Loucy (cell line): ENCODE results near the gene NSFL1C.
A peak's percentile ranks its signal among the peaks of the same experiment; 100 is the strongest.

ENCODE experiments used
- H2AFZ ChIP-seq: fragments of 200-600 bp; sonication (generic); 2 replicates; pipeline ENCODE4 v1.6.0; 2016; ENCODE audit warnings: antibody characterized with exemption, mild to moderate bottlenecking, low read length, moderate library complexity
- H3F3A ChIP-seq: fragments of 200-600 bp; 2 replicates; pipeline ENCODE4 v1.6.0; 2016; ENCODE audit warnings: antibody characterized with exemption, low read depth, mild to moderate bottlenecking
- H3K27me3 ChIP-seq: fragments of 200-600 bp; sonication (generic); 2 replicates; pipeline ENCODE4 v1.6.1; 2014; ENCODE audit warnings: low read length, mild to moderate bottlenecking; ENCODE audit not compliant: insufficient read depth, poor library complexity, severe bottlenecking
- H3K36me3 ChIP-seq: fragments of 200-600 bp; sonication (generic); 2 replicates; pipeline ENCODE4 v1.6.1; 2016; ENCODE audit warnings: low read length; ENCODE audit not compliant: insufficient read depth
- H3K4me1 ChIP-seq: fragments of 200-600 bp; sonication (generic); 2 replicates; pipeline ENCODE4 v1.5.1; 2014; ENCODE audit warnings: low read length, mild to moderate bottlenecking; ENCODE audit not compliant: insufficient read depth, poor library complexity, severe bottlenecking
- H3K4me2 ChIP-seq: fragments of 200-600 bp; sonication (generic); 2 replicates; pipeline ENCODE4 v1.6.0; 2014; ENCODE audit warnings: antibody characterized with exemption, low read length, low read depth, mild to moderate bottlenecking; ENCODE audit not compliant: poor library complexity, severe bottlenecking
- H3K4me3 ChIP-seq: fragments of 200-600 bp; sonication (generic); 2 replicates; pipeline ENCODE4 v1.5.1; 2014; ENCODE audit warnings: low read length, mild to moderate bottlenecking, mixed read lengths; ENCODE audit not compliant: poor library complexity, severe bottlenecking
- H3K79me2 ChIP-seq: fragments of 200-600 bp; sonication (generic); 2 replicates; pipeline ENCODE4 v1.6.1; 2014; ENCODE audit warnings: low read length; ENCODE audit not compliant: insufficient read depth
- H3K9ac ChIP-seq: fragments of 200-600 bp; sonication (generic); 2 replicates; pipeline ENCODE4 v1.6.0; 2014; ENCODE audit warnings: mild to moderate bottlenecking, low read depth, low read length, moderate library complexity; ENCODE audit not compliant: poor library complexity, severe bottlenecking
- H3K9me2 ChIP-seq: fragments of 200-600 bp; sonication (generic); replicated peaks from 2 replicates; pipeline ENCODE4 v1.6.1; 2016; ENCODE audit warnings: low read depth, low read length, mixed read lengths
- H3K9me3 ChIP-seq: fragments of 200-600 bp; sonication (generic); 2 replicates; pipeline ENCODE4 v1.6.1; 2014; ENCODE audit warnings: mild to moderate bottlenecking, antibody characterized with exemption, low read length, low read depth; ENCODE audit not compliant: insufficient read depth
- H4K20me1 ChIP-seq: fragments of 200-600 bp; sonication (generic); 2 replicates; pipeline ENCODE4 v1.6.0; 2014; ENCODE audit warnings: antibody characterized with exemption, low read length, mild to moderate bottlenecking; ENCODE audit not compliant: insufficient read depth, poor library complexity, severe bottlenecking
- CTCF ChIP-seq: fragments of 200-600 bp; sonication (generic); conservative IDR thresholded peaks from 2 replicates; pipeline ENCODE4 v1.5.1; 2014; ENCODE audit warnings: mild to moderate bottlenecking, antibody characterized with exemption, low read length
- EZH2phosphoT487 ChIP-seq: fragments of 200-600 bp; IDR thresholded peaks from 2 replicates; pipeline ENCODE4 v1.6.1; 2018; ENCODE audit warnings: antibody characterized with exemption, mild to moderate bottlenecking, moderate library complexity, borderline replicate concordance

Gene NSFL1C

DNA sequence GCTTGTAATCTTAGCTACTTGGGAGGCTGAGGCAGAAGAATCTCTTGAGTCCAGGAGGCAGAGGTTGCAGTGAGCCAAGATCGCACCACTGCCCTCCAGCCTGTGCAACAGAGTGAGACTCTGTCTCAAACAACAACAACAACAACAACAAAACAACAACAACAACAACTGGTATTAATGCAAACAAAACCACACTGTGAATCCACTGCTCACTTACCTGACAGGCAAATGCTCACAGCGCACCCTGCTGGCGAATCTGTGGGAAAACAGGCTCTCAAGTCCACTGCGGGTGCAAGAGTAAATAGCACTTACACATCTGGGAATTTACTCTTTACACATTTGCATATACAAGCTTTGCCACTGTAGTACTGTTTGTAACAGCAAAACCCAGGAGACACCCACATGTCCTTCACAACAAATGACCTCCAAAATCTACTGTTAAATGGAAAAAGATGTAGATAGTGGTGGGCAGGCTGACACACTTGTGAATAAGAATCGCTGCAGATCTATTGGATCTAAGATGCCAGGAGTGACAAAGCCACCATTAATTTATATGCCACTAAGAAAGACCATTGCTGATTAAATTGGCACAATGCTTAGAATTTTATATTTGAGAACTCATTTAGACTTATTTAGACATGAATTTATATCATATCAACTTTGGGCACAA, 29.3 kb downstream of the NSFL1C start:
- no peak overlapping the region for H2AFZ ChIP-seq
- no peak overlapping the region for H3K4me2 ChIP-seq
- TF ChIP-seq CTCF (peak; percentile 91), EZH2phosphoT487 (no peak)
- H3K27me3 ChIP-seq, result no peaks in the 10 kb centered on the region
- H4K20me1 ChIP-seq, result no peaks in the 10 kb centered on the region
- peaks cover 19% of the 10 kb centered on the region for H3K4me1 ChIP-seq
- H3K36me3 ChIP-seq, result peaks cover 8% of the 10 kb centered on the region; the same call in 1 of the 2 replicates
- H3K79me2 ChIP-seq, result no peaks in the 10 kb centered on the region
- H3K9ac ChIP-seq, result no peak overlapping the region
- no peak overlapping the region for H3K4me3 ChIP-seq
- H3K9me2 ChIP-seq, result no peaks in the 10 kb centered on the region
- H3F3A ChIP-seq, result no peaks in the 10 kb centered on the region
- peaks cover 5% of the 10 kb centered on the region; the same call in 1 of the 2 replicates for H3K9me3 ChIP-seq

- Histone ChIP-seq H2AFZ (no peak overlapping the region), H3K36me3 (no peaks in the 10 kb centered on the region), H3K4me1 (peaks cover 23% of the 10 kb centered on the region)
Observed at GRCh38 chr20:1436263-1436662, 30.4 kb downstream of the NSFL1C start.

GRCh38 chr20:1435337-1435699, 31.3 kb downstream of the NSFL1C start:
- Histone ChIP-seq H2AFZ (no peak overlapping the region), H3K27me3 (no peaks in the 10 kb centered on the region), H3K9me2 (no peaks in the 10 kb centered on the region), H3K79me2 (no peaks in the 10 kb centered on the region), H3K4me2 (peak overlapping the region; percentile 61), H4K20me1 (no peaks in the 10 kb centered on the region), H3K4me3 (peak overlapping the region; percentile 11), H3K9me3 (peaks cover 5% of the 10 kb centered on the region; the same call in 1 of the 2 replicates), H3K36me3 (no peaks in the 10 kb centered on the region), H3K4me1 (peaks cover 23% of the 10 kb centered on the region), H3F3A (no peaks in the 10 kb centered on the region), H3K9ac (no peak overlapping the region)
- no peak for TF ChIP-seq EZH2phosphoT487
- TF ChIP-seq CTCF, result no peak

More at GRCh38 chr20:1436263-1436662, 30.4 kb downstream of the NSFL1C start:
- H3K79me2 ChIP-seq, result no peaks in the 10 kb centered on the region
- no peaks in the 10 kb centered on the region for H4K20me1 ChIP-seq
- H3F3A ChIP-seq, result no peaks in the 10 kb centered on the region
- no peak overlapping the region for H3K4me3 ChIP-seq
- no peaks in the 10 kb centered on the region for H3K9me2 ChIP-seq
- H3K4me2 ChIP-seq, result no peak overlapping the region
- H3K27me3 ChIP-seq, result no peaks in the 10 kb centered on the region
- TF ChIP-seq EZH2phosphoT487, result no peak
- TF ChIP-seq CTCF, result no peak
- H3K9ac ChIP-seq, result no peak overlapping the region
- H3K9me3 ChIP-seq, result peaks cover 5% of the 10 kb centered on the region; the same call in 1 of the 2 replicates
